Large intestine (tissue), 3 donors: ENCODE data around the gene SGK1. TPM values are rescaled to one million over a fixed set of nuclear protein-coding genes. Genes with fewer than 3 reads are reported as not detected.
"Not testable (repeated sequence)": the region's sequence is repeated elsewhere in the genome, so short reads cannot be mapped to it uniquely, and the experiment has no call there.

Experiments
- DNase-seq, 2 donors: peaks; one replicate each; pipeline versions ENCODE4 v3.0.0 to v3.0.0-alpha.2; 2013
- H3K27ac ChIP-seq: one replicate; pipeline ENCODE4 v1.5.1; 2013; ENCODE audit warnings: low read length
- H3K27me3 ChIP-seq: 2 replicates; pipeline ENCODE4 v1.6.1; 2013; ENCODE audit warnings: low read length; ENCODE audit not compliant: control insufficient read depth, insufficient read depth
- H3K36me3 ChIP-seq: 2 replicates; pipeline ENCODE4 v1.6.1; 2013; ENCODE audit warnings: low read length; ENCODE audit not compliant: control insufficient read depth, insufficient read depth
- H3K4me1 ChIP-seq: one replicate; pipeline ENCODE4 v1.6.1; 2013; ENCODE audit warnings: low read length; ENCODE audit not compliant: control insufficient read depth, insufficient read depth
- H3K4me3 ChIP-seq: one replicate; pipeline ENCODE4 v1.5.1; 2013; ENCODE audit warnings: low read length
- H3K9me3 ChIP-seq: one replicate; pipeline ENCODE4 v1.6.1; 2013; ENCODE audit warnings: mild to moderate bottlenecking, low read depth, low read length, moderate library complexity; ENCODE audit not compliant: control insufficient read depth
- WGBS: methylation state at CpG from one replicate; pipeline ENCODE4 v1.1.5; 2013; ENCODE audit warnings: low lambda C conversion rate; ENCODE audit not compliant: insufficient coverage; 5-methylcytosine and 5-hydroxymethylcytosine counted together
- polyA plus RNA-seq: library from polyadenylated mRNA; unstranded; fragments of 120-200 nt; gene quantifications from one replicate; pipeline ENCODE4 v1.2.1, GENCODE V29; 2013

Gene SGK1
- polyA plus RNA-seq, 1 donor = 41.2 TPM

GRCh38 chr6:134181726-134182125, 136.2 kb downstream of the SGK1 start:
- H3K27ac ChIP-seq, DNase-seq: not testable (repeated sequence)
- no CpG with 5 or more reads among the region's 5 CpGs for whole genome bisulfite sequencing

GRCh38 chr6:134181251-134181650, 136.7 kb downstream of the SGK1 start:
- H3K9me3 ChIP-seq, H3K4me3 ChIP-seq, DNase-seq, H3K36me3 ChIP-seq, H3K27ac ChIP-seq, H3K4me1 ChIP-seq, H3K27me3 ChIP-seq: not testable (repeated sequence)
- WGBS = 78% methylated on average over 4 of the region's 8 CpGs

More at GRCh38 chr6:134181726-134182125, 136.2 kb downstream of the SGK1 start:
- H3K36me3 ChIP-seq, H3K27me3 ChIP-seq, H3K9me3 ChIP-seq, H3K4me1 ChIP-seq, H3K4me3 ChIP-seq: not testable (repeated sequence)

- not testable (repeated sequence) for H3K27ac ChIP-seq, H3K27me3 ChIP-seq, H3K4me3 ChIP-seq, H3K9me3 ChIP-seq, DNase-seq, H3K4me1 ChIP-seq, H3K36me3 ChIP-seq
- whole genome bisulfite sequencing = no CpG with 5 or more reads among the region's 4 CpGs
Observed at GRCh38 chr6:134180540-134180939, 137.4 kb downstream of the SGK1 start.

GRCh38 chr6:134178161-134179044, 139.5 kb downstream of the SGK1 start:
- peak overlapping the region; percentile 51 for H3K4me3 ChIP-seq
- 8% methylated on average over 4 of the region's 30 CpGs for WGBS

GRCh38 chr6:134177753-134178160, 140.2 kb downstream of the SGK1 start:
- peak overlapping the region; percentile 51 for H3K4me3 ChIP-seq
- DNase-seq = peak; percentile 91 to 96
- H3K27me3 ChIP-seq = no peaks in the 10 kb centered on the region
- WGBS = no CpG with 5 or more reads among the region's 10 CpGs
- peaks cover 7% of the 10 kb centered on the region for H3K36me3 ChIP-seq
- H3K27ac ChIP-seq = peak overlapping the region; percentile 85
- H3K4me1 ChIP-seq = peaks cover 3% of the 10 kb centered on the region
- no peaks in the 10 kb centered on the region for H3K9me3 ChIP-seq

More at GRCh38 chr6:134178161-134179044, 139.5 kb downstream of the SGK1 start:
- Histone ChIP-seq H3K27me3 (no peaks in the 10 kb centered on the region), H3K9me3 (no peaks in the 10 kb centered on the region), H3K27ac (peak overlapping the region; percentile 85), H3K4me1 (peaks cover 6% of the 10 kb centered on the region), H3K36me3 (peaks cover under 1% of the 10 kb centered on the region)
- DNase-seq = peak; percentile 92 to 95

GRCh38 chr6:134177236-134177635, 140.7 kb downstream of the SGK1 start:
- DNase-seq = no peak
- H3K4me3 ChIP-seq = peak overlapping the region; percentile 51
- H3K9me3 ChIP-seq = no peaks in the 10 kb centered on the region
- peak overlapping the region; percentile 85 for H3K27ac ChIP-seq
- H3K36me3 ChIP-seq = peaks cover 12% of the 10 kb centered on the region
- WGBS = no CpG with 5 or more reads among the region's 1 CpG
- H3K4me1 ChIP-seq = peaks cover 3% of the 10 kb centered on the region
- no peaks in the 10 kb centered on the region for H3K27me3 ChIP-seq

- Histone ChIP-seq H3K9me3 (no peaks in the 10 kb centered on the region), H3K36me3 (peaks cover 20% of the 10 kb centered on the region), H3K27me3 (no peaks in the 10 kb centered on the region), H3K4me3 (peak overlapping the region; percentile 81), H3K4me1 (peaks cover 6% of the 10 kb centered on the region), H3K27ac (peak overlapping the region; percentile 91)
- no peak for DNase-seq
- no CpG with 5 or more reads among the region's 35 CpGs for whole genome bisulfite sequencing
Observed at GRCh38 chr6:134176264-134176975, 141.5 kb downstream of the SGK1 start.

- DNase-seq = peak in 1 of 2 donors; percentile 73
- peak overlapping the region; percentile 91 for H3K27ac ChIP-seq
- peaks cover 26% of the 10 kb centered on the region for H3K36me3 ChIP-seq
- WGBS = 0% methylated on average over 1 of the region's 44 CpGs
- peak overlapping the region; percentile 81 for H3K4me3 ChIP-seq
- H3K27me3 ChIP-seq = no peaks in the 10 kb centered on the region
- H3K9me3 ChIP-seq = no peaks in the 10 kb centered on the region
- peaks cover 7% of the 10 kb centered on the region for H3K4me1 ChIP-seq
Observed at GRCh38 chr6:134175532-134176263, 142.2 kb downstream of the SGK1 start.

- peak; percentile 85 to 93 for DNase-seq
- H3K27ac ChIP-seq = peak overlapping the region; percentile 91
- WGBS = no CpG with 5 or more reads among the region's 100 CpGs
- H3K4me3 ChIP-seq = peak overlapping the region; percentile 81
- peaks cover 7% of the 10 kb centered on the region for H3K4me1 ChIP-seq
- H3K9me3 ChIP-seq = no peaks in the 10 kb centered on the region
- H3K27me3 ChIP-seq = no peaks in the 10 kb centered on the region
- peaks cover 34% of the 10 kb centered on the region for H3K36me3 ChIP-seq
Observed at GRCh38 chr6:134174672-134175531, 143.0 kb downstream of the SGK1 start.
